Pons (tissue), 1 donor: ENCODE results near the gene CTNNBL1.

Experiments used
- DNase-seq: peaks from one replicate; pipeline ENCODE4 v3.0.0-alpha.2; 2016; ENCODE audit warnings: low spot score

Gene CTNNBL1

DNA sequence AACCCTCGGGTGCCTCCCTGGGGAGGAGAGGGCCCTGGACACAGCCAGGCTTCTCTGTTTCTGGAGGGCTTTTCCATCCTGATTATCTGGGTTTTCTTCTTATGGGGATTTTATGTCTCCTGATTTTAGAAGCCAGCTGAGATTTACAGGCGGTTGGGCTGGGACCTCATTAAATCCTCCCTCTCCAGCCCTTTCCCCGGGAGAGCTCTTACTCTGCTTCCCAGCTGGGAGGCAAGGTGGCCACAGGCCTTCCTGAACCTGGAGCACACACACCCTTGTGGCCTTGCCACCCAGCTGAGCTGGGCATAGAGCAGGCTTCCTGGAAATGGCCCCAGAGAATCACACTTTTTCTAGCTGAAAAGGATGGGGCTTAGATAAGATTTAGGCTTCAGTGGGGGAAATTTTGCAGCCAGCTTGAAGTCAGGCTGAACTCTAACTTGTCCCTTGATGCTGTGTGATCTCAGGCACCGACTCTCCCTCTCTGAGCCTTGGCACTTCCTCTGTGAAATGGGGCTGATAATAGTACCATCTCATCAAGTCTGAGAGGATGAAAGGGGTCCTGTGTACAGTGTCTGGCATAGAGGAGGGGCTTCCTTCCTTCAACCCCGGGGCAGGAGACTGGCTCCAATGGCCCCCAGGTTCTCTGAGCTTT is 225.7 kb downstream of the CTNNBL1 start:
- no peak for DNase-seq

GRCh38 chr20:37920270-37920669 is 226.4 kb downstream of the CTNNBL1 start:
- no peak for DNase-seq

DNA sequence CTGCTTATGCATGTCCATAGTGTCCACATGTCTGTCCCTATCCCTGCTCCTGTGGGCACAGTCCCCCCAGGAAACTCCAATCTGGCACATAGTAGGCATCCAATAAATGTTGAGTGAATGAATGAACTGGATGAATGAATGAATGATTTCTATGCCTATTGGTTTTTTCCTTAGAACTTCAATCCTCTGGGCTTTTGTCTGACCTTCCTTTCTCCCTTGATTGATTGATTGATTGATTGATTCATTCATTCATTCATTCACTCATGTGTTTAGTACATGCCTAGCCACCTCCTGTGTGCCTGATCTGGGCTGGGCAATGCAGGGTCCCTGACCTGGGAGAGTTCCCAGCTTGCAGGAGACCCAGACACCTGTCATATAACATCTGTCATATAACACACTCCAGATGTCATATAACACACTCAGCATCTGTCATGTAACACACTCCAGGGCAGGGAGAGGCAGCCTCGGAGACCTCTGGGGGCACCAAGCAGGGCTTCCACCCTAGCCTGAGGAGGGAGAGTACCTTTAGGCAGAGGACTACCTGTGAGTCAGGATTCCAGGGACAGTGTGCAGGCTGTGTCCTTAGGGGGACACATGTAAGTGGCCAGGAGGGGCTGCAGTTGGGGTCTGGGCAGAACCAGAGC is 227.0 kb downstream of the CTNNBL1 start:
- no peak for DNase-seq

- no peak for DNase-seq
Measured at GRCh38 chr20:37921341-37921929, 227.6 kb downstream of the CTNNBL1 start.
